MM.1S (cell line): ENCODE data around the gene KPNA4.

Experiments
- CTCF ChIP-seq: fragments of 300-600 bp; sonication (generic); IDR thresholded peaks from 2 replicates; pipeline ENCODE4 v1.5.1; 2016; ENCODE audit warnings: antibody characterized with exemption, low read length, mixed read lengths
- EZH2 ChIP-seq: fragments of 300-600 bp; sonication (generic); optimal IDR thresholded peaks from 2 replicates; pipeline ENCODE3; 2017; ENCODE audit warnings: low read depth, mild to moderate bottlenecking, antibody characterized with exemption, low read length, mixed read lengths
- EZH2phosphoT487 ChIP-seq: fragments of 300-600 bp; sonication (generic); IDR thresholded peaks from 2 replicates; pipeline ENCODE4 v1.6.1; 2018; ENCODE audit warnings: antibody characterized with exemption, low read length

- peak; percentile 74 for TF ChIP-seq CTCF
- TF ChIP-seq EZH2phosphoT487, result no peak
- TF ChIP-seq EZH2, result no peak
These were observed 78.9 kb downstream of the KPNA4 start for GRCh38 chr3:160486459-160486869.
